ENCODE data around the gene LPIN2.

GRCh38 chr18:3044931-3045698 is 32.2 kb upstream of the LPIN2 start:
- no peak for TF ChIP-seq POLR2A (IDR thresholded peaks at IDR 0.05; ENCODE audit: low read length)
- no peak for TF ChIP-seq GATA1 (IDR thresholded peaks at IDR 0.05; ENCODE audit: low read depth, low read length)

Measured in erythroblast (primary cell).